NCI-H1436 (cell line): ENCODE data around the gene PYGM.

Experiments used
- DNase-seq: peaks from one replicate; lab custom pipeline; 2025; lab: John Stamatoyannopoulos, UW

Gene PYGM

DNA sequence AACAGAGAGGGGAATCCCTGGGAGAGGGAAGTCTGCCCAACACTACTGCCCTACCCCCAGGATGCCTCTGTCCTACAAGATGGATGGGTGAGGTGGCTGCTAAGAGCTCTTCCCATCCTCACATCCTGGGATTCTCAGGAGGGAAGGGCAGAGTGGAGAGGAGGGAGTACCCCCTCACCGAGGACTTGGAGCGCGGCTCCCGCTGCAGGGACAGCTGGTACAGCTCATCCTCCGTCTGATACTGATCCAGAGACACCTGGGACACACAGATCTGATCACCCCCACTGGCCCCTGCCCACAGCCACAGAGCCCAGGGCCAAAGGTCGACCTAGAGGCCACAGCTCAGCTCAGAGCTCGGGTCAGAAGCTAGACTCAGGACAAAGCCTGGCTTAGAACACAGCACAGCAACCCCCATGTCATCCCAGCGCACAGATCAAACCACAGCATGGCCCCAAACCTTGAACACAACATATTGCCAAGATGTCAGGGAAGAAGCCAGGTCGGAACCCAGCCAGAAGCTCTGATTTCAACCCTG, 24.0 kb downstream of the PYGM start:
- DNase-seq = no peak

DNA sequence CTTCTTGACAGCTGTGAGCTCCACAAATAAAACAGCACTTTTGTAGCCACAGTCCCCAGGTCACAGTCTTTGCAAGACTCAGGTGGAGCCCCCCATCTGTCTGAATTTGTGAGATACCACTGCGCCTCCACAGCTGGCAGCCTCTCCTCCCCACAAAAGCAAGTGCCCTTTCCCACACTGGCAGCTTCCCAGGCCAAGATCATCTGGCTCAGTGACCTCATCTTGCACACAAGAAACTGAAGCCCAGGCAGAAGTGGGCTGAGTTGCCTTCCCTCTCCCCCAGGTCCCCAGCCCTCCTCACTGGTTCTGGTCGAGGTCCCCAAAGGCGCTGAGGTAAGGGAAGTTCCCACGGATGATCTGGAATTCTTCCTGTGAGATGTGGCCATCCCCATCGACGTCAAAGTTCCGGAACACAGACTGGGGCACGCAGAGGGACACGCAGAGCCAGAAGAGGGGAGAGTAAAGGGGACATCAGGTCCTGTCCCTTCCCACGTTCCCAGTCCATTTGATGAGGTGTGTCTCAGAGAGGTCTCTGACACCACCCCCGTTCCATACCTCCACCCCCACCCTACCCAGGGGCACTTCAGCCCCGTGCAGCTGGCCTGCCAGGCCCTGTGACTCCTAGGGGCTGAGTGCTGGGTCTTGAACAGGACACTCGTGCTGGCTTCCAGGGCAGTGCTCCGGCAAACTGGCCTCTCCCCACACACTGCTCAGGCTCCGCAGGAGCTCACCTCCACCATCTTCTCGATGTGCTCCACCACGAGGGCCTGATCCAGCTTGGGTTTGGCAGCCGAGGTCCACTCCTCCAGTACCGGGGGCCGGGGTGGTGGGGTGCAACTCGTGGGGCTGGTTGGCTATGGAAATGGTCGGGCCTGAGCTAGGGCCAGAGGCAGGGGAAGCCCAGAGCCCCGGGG, 24.7 kb downstream of the PYGM start:
- no peak for DNase-seq

DNA sequence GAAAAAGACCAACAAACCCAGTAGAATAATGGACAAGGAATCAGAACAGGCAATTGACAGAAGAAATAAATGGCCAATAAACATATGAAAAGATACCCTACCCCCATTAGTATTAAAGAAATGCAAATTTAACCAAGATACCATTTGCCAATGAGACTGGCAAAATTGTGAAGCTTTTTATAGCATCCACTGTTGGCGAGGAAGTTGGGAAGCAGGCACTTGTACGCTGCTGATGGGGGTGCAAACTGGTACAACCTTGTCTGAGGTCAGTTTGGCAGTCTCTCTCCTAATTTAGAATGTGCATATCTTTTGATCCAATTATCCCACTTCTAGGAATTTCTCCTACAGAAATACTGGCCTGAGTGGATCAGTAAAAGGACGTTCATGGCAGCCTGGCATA, 28.2 kb downstream of the PYGM start:
- DNase-seq = no peak

DNA sequence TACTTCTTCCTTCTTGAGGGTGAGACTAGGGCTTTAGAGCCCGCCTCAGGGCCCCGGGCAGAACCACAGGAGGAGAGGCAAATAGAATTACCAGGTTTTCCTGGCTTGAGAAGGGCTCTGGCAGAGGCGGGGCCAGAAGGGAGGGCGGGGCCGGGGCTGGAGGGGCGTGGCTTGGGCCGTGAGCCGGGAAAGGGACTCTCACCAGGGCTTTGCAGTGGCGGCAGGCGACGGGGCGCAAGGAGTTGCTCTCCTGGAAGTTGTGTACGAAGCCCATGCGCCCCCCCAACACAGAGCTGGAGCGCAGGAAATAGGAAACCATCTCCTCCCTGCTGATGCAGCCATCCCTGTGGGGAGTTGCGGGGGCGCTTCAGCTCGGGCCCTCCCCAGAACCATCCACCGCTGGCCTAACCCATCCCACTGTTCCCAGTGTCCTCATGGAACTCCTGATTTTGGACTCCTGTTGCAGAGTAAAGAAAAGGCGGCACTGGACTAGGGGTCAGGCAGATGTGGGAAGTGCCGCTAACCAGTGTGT, 29.9 kb downstream of the PYGM start:
- DNase-seq = no peak

DNA sequence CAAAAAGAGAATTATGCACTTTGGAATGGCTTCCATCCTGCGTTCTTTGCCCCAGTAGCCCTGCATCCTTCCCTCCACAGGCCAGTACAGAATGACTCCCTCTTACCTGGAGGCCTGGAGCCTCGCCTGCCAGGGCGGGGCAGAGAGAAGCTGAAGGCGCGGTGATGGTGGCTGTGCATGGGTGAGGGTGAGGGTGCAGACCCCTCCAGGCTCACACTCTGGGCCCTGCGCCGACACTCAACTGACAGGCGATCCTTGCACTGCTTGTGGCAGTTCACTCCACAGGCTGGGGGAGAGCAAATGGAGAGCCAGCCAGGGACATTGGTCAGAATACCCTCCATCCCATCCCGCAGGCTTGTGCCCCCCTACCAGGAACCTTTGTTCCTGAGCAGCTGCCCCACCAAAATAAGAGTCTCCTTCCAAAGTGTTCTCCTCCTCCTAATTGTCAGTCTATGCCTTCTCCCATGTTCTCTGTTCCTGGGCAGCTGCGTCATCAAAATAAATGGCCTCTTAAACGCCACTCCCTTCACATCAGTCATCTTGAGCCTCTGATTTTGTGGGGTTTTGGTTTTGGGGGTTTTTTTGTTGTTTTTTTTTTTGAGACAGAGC, 30.9 kb downstream of the PYGM start:
- DNase-seq = no peak

DNA sequence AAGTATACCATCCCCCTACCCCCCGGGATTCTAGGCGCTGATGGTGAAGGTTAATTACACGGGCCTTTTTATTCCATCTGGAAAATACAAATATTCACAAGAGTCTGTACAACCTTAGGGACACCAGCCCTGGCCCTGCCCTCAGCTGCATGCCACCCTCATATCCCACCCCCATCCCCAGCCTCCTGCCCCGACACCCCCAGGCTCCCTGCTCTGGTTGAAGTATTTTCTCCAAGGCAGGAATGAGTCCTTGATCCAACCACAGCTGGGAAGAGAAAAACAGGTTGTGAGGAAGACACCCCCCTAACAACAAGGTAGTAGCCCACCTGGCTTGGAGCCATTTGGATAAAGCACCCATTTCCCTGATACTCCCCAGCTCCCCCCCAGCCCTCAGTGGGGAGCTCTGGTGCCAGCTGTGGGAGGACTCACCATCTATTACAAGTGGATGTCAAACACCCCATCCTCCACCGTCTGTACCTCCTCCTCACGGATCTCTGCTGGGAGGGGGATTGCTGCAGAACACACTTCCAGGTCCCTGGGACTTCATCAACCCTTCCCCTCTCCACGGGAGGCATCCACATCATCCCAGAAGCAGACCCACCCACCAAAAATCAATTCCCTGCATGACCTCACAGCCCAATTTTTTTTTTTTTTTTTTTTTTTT, 32.8 kb downstream of the PYGM start:
- DNase-seq = no peak

DNA sequence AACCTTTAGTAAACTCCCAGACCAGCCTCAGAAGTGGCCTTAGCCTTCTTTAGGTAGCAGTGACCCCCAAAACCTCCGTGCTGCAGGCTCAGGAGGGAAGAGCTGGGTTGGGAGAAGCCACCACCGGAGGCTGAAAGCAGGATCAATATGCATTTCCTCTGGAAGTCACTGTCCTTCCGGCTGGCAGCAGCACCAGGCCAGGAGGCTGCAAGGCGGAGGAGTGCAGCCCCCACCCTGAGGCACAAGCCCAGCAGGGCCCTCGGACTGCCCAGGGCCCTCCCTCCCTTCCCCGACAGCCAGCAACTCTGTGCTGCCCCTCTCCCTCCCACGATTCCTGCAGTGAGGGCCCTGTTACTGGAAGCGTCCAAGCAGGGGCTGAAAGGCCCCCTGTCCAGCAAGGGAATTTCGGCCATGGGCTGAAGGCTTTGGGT, 33.5 kb downstream of the PYGM start:
- DNase-seq = no peak

DNA sequence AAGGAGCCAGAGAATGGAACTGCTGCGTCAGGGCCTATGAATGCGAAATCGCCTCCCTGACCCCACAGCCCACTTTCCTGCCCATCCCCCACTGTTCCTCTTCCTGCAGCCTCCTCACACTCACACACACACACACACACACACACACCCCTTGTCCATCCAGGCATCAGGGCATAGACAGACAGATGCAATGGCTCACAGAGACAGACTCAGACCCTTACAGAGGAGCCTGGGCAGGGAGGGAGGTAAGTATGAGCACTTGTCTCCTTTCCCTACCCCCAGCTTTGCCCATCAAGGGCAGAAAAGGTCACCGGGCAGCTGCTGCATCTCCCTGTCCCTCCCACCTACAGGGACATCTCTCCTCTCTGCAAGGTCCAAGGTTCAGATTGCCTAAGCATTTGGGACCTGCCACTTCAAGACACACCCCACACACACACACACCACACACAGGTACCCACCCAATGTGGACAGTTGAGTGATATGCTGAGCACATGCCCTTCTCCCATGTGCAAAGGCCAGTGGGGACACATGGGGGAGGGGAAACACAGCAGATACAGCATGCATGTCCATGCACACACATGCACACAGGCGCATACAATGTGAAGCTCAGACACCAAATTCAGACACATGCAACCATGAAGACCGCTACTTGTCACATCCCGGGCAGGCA, 34.8 kb downstream of the PYGM start:
- no peak for DNase-seq

DNA sequence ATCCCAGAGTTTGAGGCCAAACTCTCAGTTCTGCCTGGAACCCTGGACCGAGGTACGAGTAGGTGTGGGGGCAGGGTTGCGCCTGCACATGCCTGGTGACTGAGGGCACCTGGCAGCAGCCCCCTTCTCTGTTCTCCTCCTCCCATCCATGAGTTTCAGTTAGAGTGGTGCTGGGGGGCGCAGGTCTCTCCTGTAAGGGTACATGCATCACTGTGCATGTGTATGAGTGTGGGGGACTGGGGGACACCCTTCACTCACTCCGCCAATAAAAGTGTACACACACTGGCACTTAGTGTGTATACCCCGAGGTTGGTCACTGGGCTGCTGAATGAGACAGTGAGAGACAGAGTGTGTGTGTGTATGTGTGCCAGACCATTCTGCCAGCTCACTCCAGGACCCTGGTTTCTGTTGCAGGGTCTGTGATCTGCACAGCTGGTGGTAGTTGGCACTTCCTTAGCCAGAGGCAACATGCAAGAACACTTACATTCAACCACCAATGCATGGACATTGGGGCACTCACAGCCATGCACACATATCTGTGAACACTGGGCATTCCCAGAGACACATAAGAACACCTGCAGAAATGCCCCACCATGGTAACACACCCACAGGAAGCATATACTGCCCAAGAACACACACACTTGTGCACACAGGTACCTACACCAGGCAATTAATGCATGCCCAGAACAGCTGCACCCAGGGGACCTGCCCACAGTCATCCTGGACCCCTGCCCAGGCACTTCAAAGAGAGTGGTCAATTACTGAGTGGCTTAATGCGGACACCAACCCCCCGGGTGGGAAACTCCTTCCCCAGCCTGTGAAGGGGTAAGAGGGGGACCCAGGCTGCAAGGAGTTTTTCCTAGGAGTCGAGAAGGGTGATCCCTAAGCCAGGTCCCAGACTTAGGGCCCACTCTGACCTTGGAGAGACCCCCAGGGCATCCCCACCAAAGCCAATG, 35.6 kb downstream of the PYGM start:
- DNase-seq = no peak

DNA sequence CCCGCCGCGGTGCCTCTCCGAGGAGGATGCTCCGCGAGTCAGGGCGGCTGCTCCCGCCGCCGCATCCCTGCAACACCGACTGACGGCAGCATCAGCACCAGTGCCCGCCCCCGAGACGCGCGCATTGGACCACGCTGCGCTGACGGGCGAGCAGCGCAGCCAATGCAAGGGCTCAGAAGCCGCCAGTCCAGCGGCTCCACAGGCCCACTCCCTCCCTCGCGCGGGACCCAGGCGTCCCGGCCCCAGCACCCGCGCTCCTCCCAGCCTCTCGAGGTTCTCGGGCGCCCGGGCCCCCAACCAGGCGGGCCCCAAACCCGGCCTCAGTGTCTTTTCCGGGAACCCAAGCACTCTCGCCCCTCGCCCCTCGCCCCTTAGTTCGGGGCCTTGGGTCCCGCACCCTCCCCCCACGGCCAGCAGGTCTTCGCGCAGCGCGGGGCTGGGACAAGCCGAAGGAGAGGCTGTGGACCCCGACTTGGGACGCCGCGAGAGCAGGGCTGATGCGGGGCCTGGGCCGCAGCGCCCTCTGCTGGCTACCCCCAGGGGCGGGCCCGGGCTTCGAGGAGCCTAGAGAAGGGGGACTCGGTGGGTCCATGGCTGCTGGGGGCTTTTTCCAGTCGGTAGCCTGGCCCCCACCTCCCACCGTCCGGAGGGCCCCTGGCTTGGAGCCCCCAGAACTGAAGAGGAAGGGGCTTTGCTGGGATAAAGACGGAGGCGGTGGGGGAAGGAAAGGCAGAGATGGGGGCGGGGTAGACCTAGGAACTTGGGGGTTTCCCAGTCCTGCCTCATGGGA, 36.5 kb downstream of the PYGM start, which contains the start of gene NRXN2:
TSS of gene NRXN2 (minus strand) at position 81 of the 790 bp plus-strand sequence. CDS start 9,498 bp downstream, outside the sequence.
- peak; percentile 86 for DNase-seq

DNA sequence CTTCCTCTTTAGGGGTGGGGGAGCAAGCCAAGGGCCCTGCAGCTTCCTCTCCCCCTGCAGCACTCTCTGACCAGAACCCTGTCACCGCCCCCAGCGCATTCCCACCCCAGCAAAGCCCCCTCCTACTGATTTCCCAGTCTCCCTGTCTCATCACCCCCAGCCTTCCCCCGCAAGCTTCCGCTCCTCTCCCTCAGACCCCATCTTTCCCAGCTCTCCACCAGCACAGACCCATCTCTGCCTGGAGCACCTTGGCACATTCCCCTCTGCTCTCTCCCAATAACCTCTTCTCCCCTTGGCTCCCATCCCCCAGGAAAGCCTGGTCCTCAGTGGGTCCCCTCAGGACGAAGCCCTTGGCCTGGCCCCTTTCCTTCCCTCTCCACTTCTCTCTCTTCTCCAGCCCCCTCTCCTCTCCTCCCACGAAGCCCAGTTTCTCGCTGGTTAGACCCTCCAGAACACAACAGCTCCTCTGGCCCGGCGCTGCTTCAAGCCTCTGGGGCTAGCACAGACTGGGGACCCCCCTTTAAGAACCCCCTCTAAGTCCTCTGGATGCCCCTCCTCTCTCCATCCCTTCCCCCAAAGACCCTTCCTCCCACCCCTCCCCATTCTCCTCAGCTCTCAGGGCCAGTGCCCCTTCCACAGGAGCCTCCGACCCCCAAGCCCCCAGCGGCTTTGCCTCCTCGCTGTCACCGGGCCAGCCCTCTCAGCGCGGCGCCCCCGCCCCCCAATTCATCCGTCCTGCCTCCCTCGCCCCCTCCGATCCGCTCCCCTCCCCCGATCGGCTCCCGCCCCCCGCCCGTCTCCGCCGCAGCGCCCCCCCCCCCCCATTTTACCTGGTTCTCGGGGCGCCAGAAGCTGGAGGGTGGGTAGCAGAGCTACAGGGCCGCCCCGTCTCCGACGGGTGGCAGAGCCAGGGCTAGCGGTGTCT, 37.4 kb downstream of the PYGM start:
- no peak for DNase-seq

DNA sequence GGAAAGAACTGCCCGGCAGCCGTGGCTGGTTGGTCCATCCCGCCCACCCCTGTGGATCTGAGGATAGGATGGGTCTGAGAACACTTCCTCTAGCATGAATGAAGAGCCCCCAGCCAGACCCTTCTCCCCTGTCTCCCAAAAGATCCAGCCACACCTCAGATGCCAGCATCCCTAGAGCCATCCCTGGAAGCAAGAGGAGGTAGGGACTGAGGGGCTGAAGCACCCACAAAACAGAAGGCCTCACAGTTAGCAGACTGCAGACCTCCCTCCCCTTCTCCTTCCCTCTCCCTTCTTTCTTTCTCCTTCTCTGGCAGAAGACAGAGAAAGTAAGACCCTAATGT, 38.4 kb downstream of the PYGM start:
- DNase-seq = no peak

DNA sequence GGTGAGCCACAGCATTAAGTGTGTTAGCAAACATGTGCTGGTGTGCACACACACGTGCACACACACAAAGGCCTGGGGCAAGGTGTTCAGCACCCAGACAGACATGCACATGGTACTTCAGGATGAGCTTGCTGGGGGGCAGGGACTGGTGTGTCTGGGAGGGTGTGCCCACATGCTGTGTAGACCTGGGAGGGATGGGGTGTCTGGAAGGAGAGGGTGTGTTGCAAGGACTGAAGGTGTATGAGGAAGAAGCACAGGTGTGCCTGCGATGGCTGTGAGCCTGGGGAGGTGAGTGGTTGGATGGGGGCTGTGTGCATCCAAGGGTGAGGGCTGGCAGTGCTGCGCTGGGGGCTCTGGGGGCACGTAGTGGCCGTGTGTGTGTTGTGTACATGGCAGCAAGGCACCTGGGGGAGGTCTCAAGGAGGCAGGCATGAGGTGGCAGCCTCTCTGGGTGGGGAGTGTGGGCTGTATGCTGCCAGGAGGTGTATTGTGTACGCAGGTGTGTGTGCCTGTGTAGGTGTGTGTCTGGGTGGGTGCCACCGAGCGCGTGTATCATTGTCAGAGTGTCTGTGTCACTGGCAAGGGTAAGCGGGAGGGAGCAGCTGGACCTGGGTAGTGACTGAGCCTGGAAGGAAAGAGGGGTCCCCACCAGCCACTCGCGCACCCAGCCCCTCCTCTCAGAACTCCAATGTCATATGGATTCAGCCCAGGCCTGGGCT, 39.0 kb downstream of the PYGM start:
- DNase-seq = no peak

DNA sequence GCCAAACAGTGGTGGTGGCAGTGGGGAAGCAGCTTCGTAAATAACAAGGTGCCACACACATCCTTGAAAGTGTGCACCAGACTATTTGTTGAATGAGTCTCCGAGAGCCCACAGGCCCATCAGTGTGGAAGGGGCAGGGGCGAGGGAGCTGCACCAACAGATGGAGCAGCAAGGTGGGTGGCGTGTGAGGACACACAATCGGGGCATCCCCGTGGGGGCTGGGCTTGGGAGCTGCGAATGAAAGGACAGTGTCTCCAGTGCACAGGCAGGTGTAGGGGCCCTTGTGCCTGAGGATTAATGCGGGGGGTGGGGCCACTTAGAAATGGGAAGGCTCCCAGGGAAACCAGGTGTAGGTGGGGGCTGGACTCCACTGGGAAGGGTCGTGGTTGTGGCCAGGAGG, 39.6 kb downstream of the PYGM start:
- DNase-seq = no peak

DNA sequence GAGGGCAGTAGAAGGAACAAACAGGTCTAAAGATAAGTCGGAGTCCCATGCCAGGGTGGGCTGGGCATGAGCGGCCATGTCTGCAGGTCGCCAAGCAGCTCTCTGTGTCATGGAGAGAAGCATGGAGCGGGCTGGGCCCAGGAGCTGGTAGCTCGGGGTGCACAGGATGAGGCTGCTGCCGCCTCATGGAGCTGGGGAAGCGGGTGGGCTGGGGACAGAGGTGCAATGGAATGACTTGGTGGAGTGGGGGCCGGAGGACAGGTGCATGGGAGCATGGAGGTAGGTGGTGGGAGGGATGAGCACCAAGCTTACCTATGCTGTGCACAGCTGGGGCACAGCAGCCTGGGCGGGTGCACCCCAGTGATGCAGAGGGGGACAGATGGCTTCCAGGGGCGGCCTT, 40.4 kb downstream of the PYGM start:
- no peak for DNase-seq

DNA sequence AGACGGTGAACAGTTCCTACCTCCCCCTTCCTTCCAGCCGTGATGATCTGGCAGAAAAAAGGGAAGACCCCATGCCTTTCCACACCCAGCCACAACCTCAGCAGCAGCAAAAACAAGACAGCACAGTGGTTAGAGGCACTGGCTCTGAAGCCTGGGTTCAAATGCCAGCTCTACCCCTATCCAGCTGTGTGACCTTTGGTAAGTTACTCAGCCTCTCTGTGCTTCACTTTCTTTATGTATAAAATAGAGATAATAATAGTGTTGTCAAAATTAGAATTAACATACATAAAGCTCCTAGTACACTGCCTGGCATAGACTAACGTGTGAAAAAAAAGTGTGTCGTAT, 41.0 kb downstream of the PYGM start:
- DNase-seq = no peak

DNA sequence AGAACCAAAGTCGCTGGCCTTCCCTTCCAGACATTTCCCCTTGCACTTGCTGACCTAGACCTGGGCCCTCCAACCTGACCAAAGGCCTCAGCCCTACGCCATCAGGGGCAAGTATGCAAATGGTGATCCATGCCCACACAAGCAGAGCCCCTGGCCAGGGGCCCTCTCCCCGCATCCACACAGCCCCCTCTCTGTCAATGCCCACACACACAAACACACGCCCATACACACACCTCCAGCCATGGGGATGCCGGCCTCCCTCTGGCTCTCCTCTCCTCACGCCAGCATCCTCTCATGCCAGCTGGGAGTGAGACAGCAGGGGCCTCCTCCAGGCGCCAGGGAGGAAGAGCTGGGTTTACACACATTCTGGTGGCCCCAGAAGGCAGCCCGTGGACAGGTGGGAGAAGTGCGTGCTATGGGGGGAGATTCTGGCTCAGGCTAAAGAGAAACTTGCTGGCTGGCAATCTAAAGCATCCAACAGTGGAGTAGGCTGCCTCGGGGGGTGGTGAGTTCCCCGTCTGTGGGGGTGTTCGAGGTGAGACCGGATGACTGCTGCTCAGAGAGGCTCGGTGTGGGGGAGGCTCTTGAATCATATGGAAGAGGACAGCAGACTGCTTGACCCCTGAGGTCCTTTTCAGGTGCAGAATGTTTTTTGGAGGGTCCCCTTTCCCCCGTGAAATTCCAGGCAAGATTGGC, 41.5 kb downstream of the PYGM start:
- DNase-seq = no peak

DNA sequence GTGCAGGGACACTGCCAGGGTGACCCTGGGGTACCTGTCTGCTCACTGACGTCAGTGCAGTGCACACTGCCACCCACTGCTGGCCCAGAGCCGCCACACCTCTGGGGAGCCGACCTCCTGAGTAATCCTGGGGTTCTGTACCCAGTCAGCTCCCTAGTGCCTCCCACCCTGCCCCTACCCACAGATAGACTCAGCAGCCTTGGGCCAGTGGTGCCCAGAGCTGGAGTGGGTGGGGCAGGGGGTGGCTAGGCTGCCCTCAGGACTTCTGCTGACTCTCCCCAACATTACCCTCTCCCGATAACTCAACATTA, 42.6 kb downstream of the PYGM start:
- DNase-seq = no peak
